DND-41 (cell line): ENCODE data around the gene MPP1.

ENCODE experiments used
- ATAC-seq: fragments of 200-7000 bp; cut with Tn5 transposase; 3 replicates; pipeline ENCODE4 v1.9.1; 2021; ENCODE audit warnings: low read depth; ENCODE audit not compliant: insufficient read depth
- DNase-seq: peaks from one replicate; pipeline ENCODE4 v3.0.0-alpha.2; 2020
- H2AFZ ChIP-seq: 2 replicates; pipeline ENCODE4 v1.6.0; 2012; ENCODE audit warnings: low read depth, low read length
- H3K27ac ChIP-seq: 2 replicates; pipeline ENCODE4 v1.5.1; 2012; ENCODE audit warnings: low read length, inconsistent platforms
- H3K27me3 ChIP-seq: fragments of 200-600 bp; sonication (generic); 2 replicates; pipeline ENCODE4 v1.6.0; 2012; ENCODE audit warnings: low read length, mild to moderate bottlenecking, inconsistent platforms; ENCODE audit not compliant: insufficient read depth, poor library complexity
- H3K36me3 ChIP-seq: 2 replicates; pipeline ENCODE4 v1.5.1; 2012; ENCODE audit warnings: low read length, inconsistent platforms; ENCODE audit not compliant: insufficient read depth
- H3K4me1 ChIP-seq: 2 replicates; pipeline ENCODE4 v1.5.1; 2012; ENCODE audit warnings: mild to moderate bottlenecking, low read length; ENCODE audit not compliant: insufficient read depth
- H3K4me2 ChIP-seq: 2 replicates; pipeline ENCODE4 v1.6.0; 2012; ENCODE audit warnings: mild to moderate bottlenecking, moderate library complexity, low read length, inconsistent platforms; ENCODE audit not compliant: insufficient read depth
- H3K4me3 ChIP-seq, 2 experiments: fragments of 200-600 bp in 1 of 2; shearing (Covaris generic) in 1 of 2; 2 replicates each; pipeline ENCODE4 v1.5.1; 2012 to 2016; ENCODE audit warnings: inconsistent platforms in 2 of 2, low read length in 2 of 2, mild to moderate bottlenecking in 2 of 2, low read depth in 1 of 2, moderate library complexity in 1 of 2
- H3K79me2 ChIP-seq: 2 replicates; pipeline ENCODE4 v1.6.0; 2012; ENCODE audit warnings: low read length, inconsistent platforms; ENCODE audit not compliant: insufficient read depth
- H3K9ac ChIP-seq: 2 replicates; pipeline ENCODE4 v1.6.0; 2012; ENCODE audit warnings: low read depth, mild to moderate bottlenecking, inconsistent platforms, low read length, moderate library complexity
- H3K9me3 ChIP-seq: 2 replicates; pipeline ENCODE4 v1.5.1; 2012; ENCODE audit warnings: low read length, moderate library complexity, mild to moderate bottlenecking, inconsistent platforms; ENCODE audit not compliant: insufficient read depth, severe bottlenecking
- H4K20me1 ChIP-seq: 2 replicates; pipeline ENCODE4 v1.6.0; 2012; ENCODE audit warnings: low read length; ENCODE audit not compliant: insufficient read depth
- EZH2 ChIP-seq: IDR thresholded peaks from 3 replicates; pipeline ENCODE4 v1.6.1; 2012; ENCODE audit warnings: borderline replicate concordance, low read depth, mild to moderate bottlenecking, moderate library complexity, low read length, inconsistent platforms; ENCODE audit not compliant: severe bottlenecking
- TF ChIP-seq, protein P1 (sequence below): IDR thresholded peaks from 2 replicates; pipeline ENCODE4 v1.5.1; 2012; ENCODE audit warnings: borderline replicate concordance, low read length, moderate library complexity, mild to moderate bottlenecking; ENCODE audit not compliant: poor library complexity, severe bottlenecking; ENCODE audit errors: extremely low read depth

The MPP1 gene

DNA sequence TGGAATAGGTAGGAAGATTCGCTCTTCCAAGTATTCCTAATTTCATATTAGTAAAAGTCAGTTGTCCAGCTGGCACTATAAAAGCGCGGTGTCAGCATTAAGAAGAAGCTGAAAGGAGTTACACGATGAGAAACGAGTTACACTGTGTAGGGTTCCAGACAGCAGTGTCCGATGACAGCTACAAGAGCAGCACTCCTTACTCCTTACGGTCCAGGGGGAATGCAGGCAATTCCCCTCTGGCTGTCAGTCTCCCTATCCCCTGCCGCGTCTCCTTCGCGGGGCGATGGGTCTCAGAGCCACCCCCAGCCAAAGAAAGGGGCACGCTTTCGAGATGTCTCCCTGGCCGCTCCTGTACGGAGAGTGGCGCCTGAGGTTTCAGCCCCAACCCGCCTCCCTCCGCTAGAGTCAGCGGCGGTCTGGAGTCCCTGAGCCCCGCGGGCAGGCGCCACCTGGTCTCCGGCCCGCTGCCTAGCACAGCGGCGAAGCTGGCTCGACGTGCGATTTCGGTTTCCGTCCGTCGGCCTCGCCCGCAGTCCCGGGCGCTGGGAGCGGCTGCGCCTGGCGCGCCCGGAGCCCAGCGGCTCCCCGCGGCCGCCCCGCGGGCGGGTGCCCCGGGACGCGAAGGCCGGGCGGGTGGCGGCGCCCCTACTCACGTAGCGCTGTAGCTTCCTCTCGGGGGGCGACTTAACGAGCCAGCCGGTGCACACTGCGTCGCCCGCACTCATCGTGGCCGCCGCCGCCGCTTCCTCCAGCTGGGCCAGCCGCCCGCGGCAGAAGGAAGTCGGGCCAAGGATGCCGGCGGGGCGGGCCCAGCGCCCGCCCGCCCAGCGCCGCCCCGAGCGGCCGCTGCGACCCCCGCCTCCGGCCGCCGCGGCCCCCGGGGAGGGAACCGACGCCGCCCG, 54.7 kb downstream of the MPP1 start, which contains the start of gene GAB3:
Gene GAB3 (minus strand): TSS at position 777 of the 902 bp plus-strand sequence. CDS start 52 bp downstream, at position 725.
- Histone ChIP-seq H3K4me3 (peak within 1 kb of the TSS; percentile 32 to 88), H3K9ac (peak within 1 kb of the TSS; percentile 82), H3K79me2 (peaks cover 52% of the 10 kb centered on the region), H4K20me1 (no peaks in the 10 kb centered on the region; the same call in 1 of the 2 replicates), H2AFZ (peak within 1 kb of the TSS; percentile 94), H3K27ac (peak within 1 kb of the TSS; percentile 88), H3K27me3 (no peaks in the 10 kb centered on the region), H3K4me1 (peaks cover 44% of the 10 kb centered on the region), H3K9me3 (peaks cover 3% of the 10 kb centered on the region), H3K4me2 (peak within 1 kb of the TSS; percentile 91), H3K36me3 (no peaks in the 10 kb centered on the region)
- ATAC-seq (peak; percentile 54), DNase-seq (peak; percentile 65)
- TF ChIP-seq, protein P1, sequence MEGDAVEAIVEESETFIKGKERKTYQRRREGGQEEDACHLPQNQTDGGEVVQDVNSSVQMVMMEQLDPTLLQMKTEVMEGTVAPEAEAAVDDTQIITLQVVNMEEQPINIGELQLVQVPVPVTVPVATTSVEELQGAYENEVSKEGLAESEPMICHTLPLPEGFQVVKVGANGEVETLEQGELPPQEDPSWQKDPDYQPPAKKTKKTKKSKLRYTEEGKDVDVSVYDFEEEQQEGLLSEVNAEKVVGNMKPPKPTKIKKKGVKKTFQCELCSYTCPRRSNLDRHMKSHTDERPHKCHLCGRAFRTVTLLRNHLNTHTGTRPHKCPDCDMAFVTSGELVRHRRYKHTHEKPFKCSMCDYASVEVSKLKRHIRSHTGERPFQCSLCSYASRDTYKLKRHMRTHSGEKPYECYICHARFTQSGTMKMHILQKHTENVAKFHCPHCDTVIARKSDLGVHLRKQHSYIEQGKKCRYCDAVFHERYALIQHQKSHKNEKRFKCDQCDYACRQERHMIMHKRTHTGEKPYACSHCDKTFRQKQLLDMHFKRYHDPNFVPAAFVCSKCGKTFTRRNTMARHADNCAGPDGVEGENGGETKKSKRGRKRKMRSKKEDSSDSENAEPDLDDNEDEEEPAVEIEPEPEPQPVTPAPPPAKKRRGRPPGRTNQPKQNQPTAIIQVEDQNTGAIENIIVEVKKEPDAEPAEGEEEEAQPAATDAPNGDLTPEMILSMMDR = no peak
- no peak for TF ChIP-seq EZH2

DNA sequence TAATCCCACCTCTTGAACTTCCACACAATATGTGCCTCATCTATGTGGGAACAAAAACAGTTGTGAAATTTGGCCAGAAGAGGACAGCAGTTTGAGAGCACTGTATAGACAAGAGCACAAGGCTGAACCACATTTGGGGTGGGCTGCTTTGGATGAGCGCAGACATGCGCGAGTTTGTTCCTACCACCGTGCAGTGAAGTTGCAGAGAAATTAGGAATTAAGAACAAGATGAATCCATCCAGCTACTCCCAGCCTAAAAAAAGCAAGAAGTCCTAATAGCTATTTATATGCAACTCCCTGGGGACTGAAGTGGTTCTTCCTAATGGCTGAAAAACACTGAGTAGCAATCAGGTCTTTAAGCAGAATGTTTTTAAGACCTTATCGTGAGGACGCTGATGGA, 55.4 kb downstream of the MPP1 start:
- Histone ChIP-seq H3K36me3 (no peaks in the 10 kb centered on the region), H4K20me1 (no peaks in the 10 kb centered on the region; the same call in 1 of the 2 replicates), H3K4me2 (peak overlapping the region; percentile 91), H3K27ac (peak overlapping the region; percentile 88), H2AFZ (peak overlapping the region; percentile 61), H3K27me3 (no peaks in the 10 kb centered on the region), H3K9ac (peak overlapping the region; percentile 82), H3K4me1 (peaks cover 46% of the 10 kb centered on the region), H3K9me3 (peaks cover 3% of the 10 kb centered on the region), H3K4me3 (peak overlapping the region; percentile 32 to 88), H3K79me2 (peaks cover 59% of the 10 kb centered on the region)
- peak; percentile 45 for DNase-seq
- TF ChIP-seq, protein P1 = peak; percentile 15
- no peak for TF ChIP-seq EZH2
- ATAC-seq = peak; percentile 59

DNA sequence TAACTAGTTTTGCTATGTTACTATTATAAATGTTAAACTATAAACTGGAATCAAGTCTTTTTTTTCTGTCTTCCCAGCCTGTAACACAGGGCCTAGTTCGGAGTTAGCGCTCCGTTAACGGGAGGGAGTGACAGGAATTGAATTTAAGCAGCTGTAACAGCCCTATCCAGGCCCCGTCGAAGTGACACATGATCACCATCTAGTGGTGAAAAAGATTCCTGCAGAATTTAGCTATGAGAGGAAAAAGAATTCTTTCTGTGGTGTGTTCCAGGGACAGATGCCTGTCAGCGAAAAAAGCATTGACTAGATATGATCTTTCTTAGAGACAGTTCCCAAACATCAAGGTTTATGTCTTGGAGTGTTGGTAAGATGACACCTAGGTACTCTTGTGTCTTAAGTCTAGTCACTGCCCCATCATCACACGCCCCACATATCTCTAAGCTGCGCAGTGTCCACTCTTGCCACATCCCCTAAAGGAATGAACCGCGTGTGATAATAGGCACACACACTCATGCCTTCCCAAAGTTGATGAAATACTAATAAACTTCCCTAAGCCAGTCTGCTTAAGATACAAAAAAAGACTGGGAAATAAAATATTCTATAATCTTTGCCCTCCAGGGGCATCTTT, 56.5 kb downstream of the MPP1 start:
- Histone ChIP-seq H2AFZ (peak overlapping the region; percentile 73), H3K79me2 (peaks cover 69% of the 10 kb centered on the region), H3K9me3 (peaks cover 3% of the 10 kb centered on the region), H3K4me3 (peak overlapping the region; percentile 32 to 88; a peak in 3 of 4 replicates), H3K4me1 (peaks cover 47% of the 10 kb centered on the region), H3K36me3 (no peaks in the 10 kb centered on the region), H3K27me3 (no peaks in the 10 kb centered on the region), H3K4me2 (peak overlapping the region; percentile 91), H3K27ac (peak overlapping the region; percentile 88), H4K20me1 (no peaks in the 10 kb centered on the region; the same call in 1 of the 2 replicates), H3K9ac (peak overlapping the region; percentile 82)
- TF ChIP-seq, protein P1 = peak; percentile 82
- TF ChIP-seq EZH2 = no peak
- DNase-seq (peak; percentile 73), ATAC-seq (peak; percentile 69)
